HG03565 (cell line): ENCODE data around the gene CCDC38.
"Not testable (repeated sequence)": the region's sequence is repeated elsewhere in the genome, so short reads cannot be mapped to it uniquely, and the experiment has no call there.

ENCODE experiments used
- ATAC-seq: cut with Tn5 transposase; IDR thresholded peaks from one replicate; pipeline ENCODE4 v1.9.1; 2021; ENCODE audit warnings: mild to moderate bottlenecking, moderate library complexity; ENCODE audit not compliant: unreplicated experiment

Gene CCDC38

GRCh38 chr12:95942524-95943329 lies at the start of gene CCDC38:
TSS of gene CCDC38 (minus strand) at chr12:95942614. CDS start at chr12:95936509, 6,105 bp downstream.
- peak; percentile 96 for ATAC-seq

GRCh38 chr12:95990136-95990535 lies 47.7 kb upstream of the CCDC38 start:
- ATAC-seq = no peak

- no peak for ATAC-seq
These were observed 47.2 kb upstream of the CCDC38 start for GRCh38 chr12:95989504-95990123.

GRCh38 chr12:95988506-95989275 lies 46.3 kb upstream of the CCDC38 start:
- no peak for ATAC-seq

- no peak for ATAC-seq
These were observed 44.5 kb upstream of the CCDC38 start for GRCh38 chr12:95986635-95987570.

- no peak for ATAC-seq
These were observed 42.3 kb upstream of the CCDC38 start for GRCh38 chr12:95984682-95985081.

- ATAC-seq = no peak
These were observed 40.2 kb upstream of the CCDC38 start for GRCh38 chr12:95982602-95983001.

GRCh38 chr12:95980437-95980836 lies 38.0 kb upstream of the CCDC38 start:
- ATAC-seq = no peak

GRCh38 chr12:95978774-95979173 lies 36.4 kb upstream of the CCDC38 start:
- no peak for ATAC-seq

GRCh38 chr12:95978351-95978750 lies 35.9 kb upstream of the CCDC38 start:
- ATAC-seq = no peak

GRCh38 chr12:95977764-95978305 lies 35.4 kb upstream of the CCDC38 start:
- ATAC-seq = no peak

GRCh38 chr12:95976416-95976832 lies 34.0 kb upstream of the CCDC38 start:
- no peak for ATAC-seq

- ATAC-seq = no peak
These were observed 33.1 kb upstream of the CCDC38 start for GRCh38 chr12:95975491-95975890.

- ATAC-seq = no peak
These were observed 31.9 kb upstream of the CCDC38 start for GRCh38 chr12:95974358-95974757.

GRCh38 chr12:95972832-95973456 lies 30.5 kb upstream of the CCDC38 start:
- no peak for ATAC-seq

- ATAC-seq = no peak
These were observed 28.5 kb upstream of the CCDC38 start for GRCh38 chr12:95970905-95971304.

- ATAC-seq = not testable (repeated sequence)
These were observed 26.7 kb upstream of the CCDC38 start for GRCh38 chr12:95969116-95969515.

- ATAC-seq = no peak
These were observed 24.9 kb upstream of the CCDC38 start for GRCh38 chr12:95967301-95967700.

GRCh38 chr12:95966287-95966870 lies 24.0 kb upstream of the CCDC38 start:
- ATAC-seq = no peak
